ENCODE measurements around the gene LASP1NB.
"Not testable (repeated sequence)": the region's sequence is repeated elsewhere in the genome, so short reads cannot be mapped to it uniquely, and the experiment has no call there.

Gene LASP1NB

DNA sequence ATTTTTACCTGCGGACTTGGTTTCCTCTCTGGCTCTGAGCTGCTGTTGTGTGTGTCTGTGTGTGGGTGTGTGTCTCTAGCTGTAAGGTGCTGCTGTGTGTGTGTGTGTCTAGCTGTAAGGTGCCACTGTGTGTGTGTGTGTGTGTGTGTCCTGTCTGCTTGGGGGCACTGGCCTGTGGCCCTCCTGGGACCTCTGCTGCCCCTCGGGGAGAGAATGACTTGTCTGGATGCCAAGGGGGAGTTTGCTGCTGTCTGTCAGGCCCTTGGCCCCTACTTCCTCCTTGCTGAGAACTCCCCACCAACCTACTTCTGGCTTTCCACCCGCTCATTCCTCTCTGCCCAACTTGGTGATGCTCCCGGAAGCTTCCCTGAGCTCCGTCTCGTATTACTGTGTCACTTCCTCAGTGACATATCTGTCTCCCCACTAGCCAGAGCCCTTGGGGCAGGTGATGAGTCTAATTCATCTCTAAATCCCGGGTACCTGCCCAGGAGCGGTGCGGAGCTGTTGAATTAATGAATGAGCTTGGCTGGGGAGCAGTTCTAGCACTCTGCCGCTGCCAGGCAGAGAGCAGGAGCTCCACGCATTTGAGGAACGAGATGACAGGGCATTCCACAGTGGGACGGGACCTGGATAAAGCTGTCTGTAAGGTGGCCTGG is 3.5 kb upstream of the LASP1NB start:
- TF ChIP-seq, protein P1, sequence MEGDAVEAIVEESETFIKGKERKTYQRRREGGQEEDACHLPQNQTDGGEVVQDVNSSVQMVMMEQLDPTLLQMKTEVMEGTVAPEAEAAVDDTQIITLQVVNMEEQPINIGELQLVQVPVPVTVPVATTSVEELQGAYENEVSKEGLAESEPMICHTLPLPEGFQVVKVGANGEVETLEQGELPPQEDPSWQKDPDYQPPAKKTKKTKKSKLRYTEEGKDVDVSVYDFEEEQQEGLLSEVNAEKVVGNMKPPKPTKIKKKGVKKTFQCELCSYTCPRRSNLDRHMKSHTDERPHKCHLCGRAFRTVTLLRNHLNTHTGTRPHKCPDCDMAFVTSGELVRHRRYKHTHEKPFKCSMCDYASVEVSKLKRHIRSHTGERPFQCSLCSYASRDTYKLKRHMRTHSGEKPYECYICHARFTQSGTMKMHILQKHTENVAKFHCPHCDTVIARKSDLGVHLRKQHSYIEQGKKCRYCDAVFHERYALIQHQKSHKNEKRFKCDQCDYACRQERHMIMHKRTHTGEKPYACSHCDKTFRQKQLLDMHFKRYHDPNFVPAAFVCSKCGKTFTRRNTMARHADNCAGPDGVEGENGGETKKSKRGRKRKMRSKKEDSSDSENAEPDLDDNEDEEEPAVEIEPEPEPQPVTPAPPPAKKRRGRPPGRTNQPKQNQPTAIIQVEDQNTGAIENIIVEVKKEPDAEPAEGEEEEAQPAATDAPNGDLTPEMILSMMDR (IDR thresholded peaks at IDR 0.05; ENCODE audit: low read depth, low read length), result no peak
- DNase-seq (ENCODE audit: low read depth in 2 of 2), result no peak
- H3K4me3 ChIP-seq (replicated peaks in 1 of 2; ENCODE audit: low read depth in 2 of 2, low read length in 2 of 2), result no peak overlapping the region

DNA sequence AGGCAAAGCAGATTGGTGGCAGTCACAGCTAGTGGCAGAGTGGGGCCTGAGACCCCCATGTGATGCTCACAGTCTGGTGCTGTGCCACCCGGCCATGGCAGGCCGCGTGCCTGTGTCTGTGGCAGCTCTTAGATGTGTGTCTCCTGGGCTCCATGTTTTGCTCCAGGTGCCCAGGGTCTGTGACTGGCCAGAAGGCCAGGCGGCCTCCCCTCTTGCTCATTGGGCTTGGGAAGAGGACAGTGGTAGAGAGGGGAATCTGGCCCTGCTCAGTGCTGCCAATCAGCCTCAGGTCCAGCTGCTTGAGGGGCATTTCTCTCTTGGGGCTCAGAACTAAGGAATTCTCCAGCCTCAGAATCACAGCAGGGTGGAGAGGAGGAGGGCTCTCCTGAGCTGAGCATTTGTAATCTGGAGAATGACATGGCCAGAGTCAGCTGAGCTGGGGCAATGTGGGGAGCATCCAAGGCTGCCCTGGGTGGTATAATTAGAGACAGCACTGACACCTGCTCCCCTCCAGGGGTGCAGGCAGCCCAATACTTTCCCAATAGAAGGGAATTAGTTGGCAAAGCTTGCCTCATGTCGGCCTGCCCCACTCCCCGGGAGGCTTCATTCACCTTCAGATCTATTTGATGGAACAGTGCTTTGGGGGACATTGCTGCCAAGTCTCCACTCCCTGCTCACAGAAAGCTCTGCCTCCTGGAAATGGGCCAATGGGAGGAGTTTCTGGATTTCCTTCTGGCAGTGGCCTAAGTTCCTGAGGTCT is 2.7 kb upstream of the LASP1NB start:
- TF ChIP-seq, protein P1 (IDR thresholded peaks at IDR 0.05; ENCODE audit: low read depth, low read length), result no peak
- no peak overlapping the region for H3K4me3 ChIP-seq (replicated peaks in 1 of 2; ENCODE audit: low read depth in 2 of 2, low read length in 2 of 2)
- DNase-seq (ENCODE audit: low read depth in 2 of 2), result peak; percentile 80 to 91

DNA sequence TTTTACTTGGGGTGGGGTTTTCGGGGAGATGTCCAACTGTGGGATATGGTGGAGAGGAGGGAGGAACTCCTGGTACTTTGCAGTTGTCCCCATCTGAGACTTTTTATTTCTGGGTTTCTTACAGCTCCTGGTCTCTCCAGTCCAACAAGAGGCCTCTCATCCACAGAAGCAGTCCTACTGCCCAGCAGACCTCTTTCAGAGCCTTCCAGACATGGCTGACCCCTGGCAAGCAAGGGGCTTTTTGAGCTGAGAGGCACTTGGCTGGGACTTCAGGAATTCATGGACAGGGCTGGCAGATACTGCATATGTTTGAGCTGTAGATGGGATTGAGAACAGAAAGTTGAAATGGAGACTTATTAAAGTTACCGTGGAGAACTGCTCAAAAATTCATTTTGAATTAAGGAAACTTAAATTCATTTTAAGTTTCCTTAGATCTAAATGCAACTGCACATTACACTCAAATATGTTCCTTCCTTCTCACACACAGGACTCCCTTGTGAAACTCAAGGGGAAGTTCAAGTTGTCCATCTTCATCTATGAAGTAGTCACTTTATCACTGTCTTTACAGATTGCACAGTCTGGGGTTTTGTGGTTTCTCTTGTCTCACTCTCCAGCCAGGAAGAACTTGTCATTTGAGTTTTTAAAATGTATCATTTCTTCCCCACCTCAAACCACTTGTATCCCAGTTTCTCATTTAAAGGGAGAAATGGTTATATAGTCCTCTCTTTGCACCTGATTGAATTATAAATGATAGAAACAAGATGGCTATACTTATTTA is 1.1 kb downstream of the LASP1NB start:
- DNase-seq (ENCODE audit: low read depth in 2 of 2), result peak in 1 of 2 donors; percentile 38
- no peak overlapping the region for H3K4me3 ChIP-seq (replicated peaks in 1 of 2; ENCODE audit: low read depth in 2 of 2, low read length in 2 of 2)
- TF ChIP-seq, protein P1 (IDR thresholded peaks at IDR 0.05; ENCODE audit: low read depth, low read length), result no peak

DNA sequence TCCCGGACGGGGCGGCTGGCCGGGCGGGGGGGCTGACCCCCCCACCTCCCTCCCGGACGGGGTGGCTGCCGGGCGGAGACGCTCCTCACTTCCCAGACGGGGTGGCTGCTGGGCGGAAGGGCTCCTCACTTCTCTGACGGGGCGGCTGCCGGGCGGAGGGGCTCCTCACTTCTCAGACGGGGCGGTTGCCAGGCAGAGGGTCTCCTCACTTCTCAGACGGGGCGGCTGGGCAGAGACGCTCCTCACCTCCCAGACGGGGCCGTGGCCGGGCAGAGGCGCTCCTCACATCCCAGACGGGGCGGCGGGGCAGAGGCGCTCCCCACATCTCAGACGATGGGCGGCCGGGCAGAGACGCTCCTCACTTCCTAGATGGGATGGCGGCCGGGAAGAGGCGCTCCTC is 5.4 kb downstream of the LASP1NB start:
- not testable (repeated sequence) for DNase-seq (ENCODE audit: low read depth in 2 of 2); H3K4me3 ChIP-seq (replicated peaks in 1 of 2; ENCODE audit: low read depth in 2 of 2, low read length in 2 of 2)

DNA sequence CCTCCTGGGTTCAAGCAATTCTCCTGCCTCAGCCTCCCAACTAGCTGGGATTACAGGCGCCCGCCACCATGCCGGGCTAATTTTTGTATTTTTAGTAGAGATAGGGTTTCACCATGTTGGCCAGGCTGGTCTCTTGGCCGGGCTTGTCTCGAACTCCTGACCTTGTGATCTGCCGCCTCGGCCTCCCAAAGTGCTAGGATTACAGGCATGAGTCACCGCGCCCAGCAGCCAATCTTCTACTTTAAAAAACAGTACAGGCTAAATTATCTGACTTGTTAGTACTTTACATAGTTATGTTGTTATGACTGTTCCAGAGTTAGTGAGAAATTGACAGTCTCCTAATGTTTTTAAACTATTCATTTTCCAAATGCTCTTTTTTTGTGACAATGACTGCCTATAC is 8.5 kb downstream of the LASP1NB start:
- H3K4me3 ChIP-seq (replicated peaks in 1 of 2; ENCODE audit: low read depth in 2 of 2, low read length in 2 of 2); DNase-seq (ENCODE audit: low read depth in 2 of 2): not testable (repeated sequence)

DNA sequence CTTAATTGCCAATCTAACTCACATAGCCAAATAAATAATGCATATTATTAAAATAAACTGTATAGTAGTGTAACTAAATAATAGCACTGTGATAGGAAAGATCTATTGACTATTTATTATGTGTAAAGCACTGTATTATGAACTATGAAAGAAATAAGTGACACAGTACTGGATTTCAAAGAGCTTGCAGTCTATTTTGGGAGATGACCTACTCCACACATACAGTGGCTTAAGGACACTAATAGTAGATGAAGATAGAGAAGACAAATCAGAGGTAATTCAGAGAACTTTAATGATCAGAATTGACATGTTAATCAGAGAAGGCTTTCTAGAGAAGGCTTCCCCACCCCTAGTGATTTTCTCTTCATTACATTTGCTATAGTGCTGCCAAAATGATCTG is 14.6 kb downstream of the LASP1NB start:
- TF ChIP-seq, protein P1 (IDR thresholded peaks at IDR 0.05; ENCODE audit: low read depth, low read length), result no peak
- no peak for DNase-seq (ENCODE audit: low read depth in 2 of 2)
- no peak overlapping the region for H3K4me3 ChIP-seq (replicated peaks in 1 of 2; ENCODE audit: low read depth in 2 of 2, low read length in 2 of 2)

DNA sequence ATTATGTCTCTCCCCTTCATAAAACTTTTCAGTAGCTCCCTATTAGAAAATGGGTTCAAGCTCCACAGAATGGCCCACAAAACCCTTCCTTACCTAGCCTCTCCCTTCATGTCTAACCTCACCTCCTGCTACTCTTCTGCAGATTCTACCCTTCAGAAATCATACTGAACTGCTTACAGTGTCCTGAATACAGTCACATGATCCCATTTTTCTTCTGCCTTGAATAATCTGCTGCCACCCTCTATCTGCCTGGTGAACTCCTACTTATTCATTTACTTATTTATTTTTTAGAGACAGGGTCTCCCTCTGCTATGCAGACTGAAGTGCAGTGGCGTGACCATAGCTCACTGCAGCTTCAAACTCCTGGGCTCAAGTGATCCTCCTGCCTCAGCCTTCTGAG is 15.0 kb downstream of the LASP1NB start:
- no peak for DNase-seq (ENCODE audit: low read depth in 2 of 2)
- TF ChIP-seq, protein P1 (IDR thresholded peaks at IDR 0.05; ENCODE audit: low read depth, low read length), result no peak
- H3K4me3 ChIP-seq (replicated peaks in 1 of 2; ENCODE audit: low read depth in 2 of 2, low read length in 2 of 2), result no peak overlapping the region
